Nephron (organoid): ENCODE results near the gene CORO1C.
"Not testable (repeated sequence)": the region's sequence is repeated elsewhere in the genome, so short reads cannot be mapped to it uniquely, and the experiment has no call there.

Source experiments
- H3K27ac Mint-ChIP-seq, 3 experiments: 2 replicates each; pipeline ENCODE4 v1.8.0; 2020; ENCODE audit warnings: mixed read lengths in 3 of 3, mild to moderate bottlenecking in 2 of 3, moderate library complexity in 1 of 3
- H3K27me3 Mint-ChIP-seq: 2 replicates; pipeline ENCODE4 v1.8.0; 2021; ENCODE audit warnings: low read depth, mild to moderate bottlenecking, moderate library complexity, mixed read lengths
- H3K36me3 Mint-ChIP-seq: 2 replicates; pipeline ENCODE4 v1.8.0; 2020; ENCODE audit warnings: low read depth, mixed read lengths
- H3K4me1 Mint-ChIP-seq: 2 replicates; pipeline ENCODE4 v1.8.0; 2020; ENCODE audit warnings: mixed read lengths
- H3K4me3 Mint-ChIP-seq, 3 experiments: 2 replicates each; pipeline ENCODE4 v1.8.0; 2020; ENCODE audit warnings: mild to moderate bottlenecking in 3 of 3, mixed read lengths in 3 of 3, moderate library complexity in 2 of 3
- H3K9me3 Mint-ChIP-seq: 2 replicates; pipeline ENCODE4 v1.8.0; 2020; ENCODE audit warnings: mixed read lengths
- CTCF ChIP-seq, 3 experiments: fragments of 200-600 bp; sonication (generic); IDR thresholded peaks; one replicate each; pipeline ENCODE4 v1.5.0; 2021; ENCODE audit warnings: antibody characterized with exemption in 3 of 3; ENCODE audit not compliant: unreplicated experiment in 3 of 3

CORO1C gene

GRCh38 chr12:108772891-108773797, 41.8 kb upstream of the CORO1C start:
- Mint-ChIP-seq H3K27ac (peak overlapping the region; percentile 23 to 74 (median 72)), H3K4me3 (no peak overlapping the region), H3K27me3 (peaks cover 11% of the 10 kb centered on the region), H3K36me3 (no peaks in the 10 kb centered on the region), H3K4me1 (peaks cover 41% of the 10 kb centered on the region), H3K9me3 (no peaks in the 10 kb centered on the region)
- TF ChIP-seq CTCF (IDR thresholded peaks at IDR 0.05; ENCODE audit: unreplicated experiment in 3 of 3): no peak

- Mint-ChIP-seq H3K4me3 (no peak overlapping the region), H3K9me3 (no peaks in the 10 kb centered on the region), H3K36me3 (no peaks in the 10 kb centered on the region), H3K27me3 (peaks cover 11% of the 10 kb centered on the region), H3K27ac (no peak overlapping the region), H3K4me1 (peaks cover 36% of the 10 kb centered on the region)
- TF ChIP-seq CTCF (IDR thresholded peaks at IDR 0.05; ENCODE audit: unreplicated experiment in 3 of 3): no peak
Measured at GRCh38 chr12:108772247-108772646, 40.9 kb upstream of the CORO1C start.

- peaks cover 11% of the 10 kb centered on the region for H3K27me3 Mint-ChIP-seq
- not testable (repeated sequence) for H3K27ac Mint-ChIP-seq
Measured at GRCh38 chr12:108771835-108772234, 40.5 kb upstream of the CORO1C start.

GRCh38 chr12:108770963-108771362, 39.6 kb upstream of the CORO1C start:
- TF ChIP-seq CTCF (IDR thresholded peaks at IDR 0.05; ENCODE audit: unreplicated experiment in 3 of 3): no peak
- H3K4me1 Mint-ChIP-seq: peaks cover 32% of the 10 kb centered on the region
- H3K27me3 Mint-ChIP-seq: peaks cover 13% of the 10 kb centered on the region
- no peaks in the 10 kb centered on the region for H3K36me3 Mint-ChIP-seq
- peak overlapping the region in 2 of 3 experiments; percentile 54 to 89 for H3K27ac Mint-ChIP-seq
- no peaks in the 10 kb centered on the region for H3K9me3 Mint-ChIP-seq
- peak overlapping the region in 1 of 3 experiments; percentile 43 for H3K4me3 Mint-ChIP-seq

More at GRCh38 chr12:108771835-108772234, 40.5 kb upstream of the CORO1C start:
- H3K9me3 Mint-ChIP-seq, H3K4me3 Mint-ChIP-seq, H3K36me3 Mint-ChIP-seq: not testable (repeated sequence)
- H3K4me1 Mint-ChIP-seq: peaks cover 32% of the 10 kb centered on the region

GRCh38 chr12:108770269-108770829, 39.0 kb upstream of the CORO1C start:
- Mint-ChIP-seq H3K27ac (peak overlapping the region in 2 of 3 experiments; percentile 54 to 89), H3K9me3 (no peaks in the 10 kb centered on the region), H3K4me3 (no peak overlapping the region), H3K36me3 (no peaks in the 10 kb centered on the region), H3K4me1 (peaks cover 32% of the 10 kb centered on the region), H3K27me3 (peaks cover 14% of the 10 kb centered on the region)
- TF ChIP-seq CTCF (IDR thresholded peaks at IDR 0.05; ENCODE audit: unreplicated experiment in 3 of 3): no peak

- TF ChIP-seq CTCF (IDR thresholded peaks at IDR 0.05; ENCODE audit: unreplicated experiment in 3 of 3): no peak
- peaks cover 18% of the 10 kb centered on the region for H3K4me1 Mint-ChIP-seq
- peaks cover 14% of the 10 kb centered on the region for H3K27me3 Mint-ChIP-seq
- no peak overlapping the region for H3K27ac Mint-ChIP-seq
- no peaks in the 10 kb centered on the region for H3K36me3 Mint-ChIP-seq
- H3K4me3 Mint-ChIP-seq: peak overlapping the region in 1 of 3 experiments; percentile 19
- no peaks in the 10 kb centered on the region for H3K9me3 Mint-ChIP-seq
Measured at GRCh38 chr12:108768591-108769500, 37.5 kb upstream of the CORO1C start.
